Spleen (tissue), 7 donors: ENCODE measurements around the gene PTH1R.

Source experiments
- CTCF ChIP-seq, 11 experiments: fragments of 200-600 bp in 7 of 11; fragments of 450-650 bp in 4 of 11; sonication (generic) in 4 of 11; IDR thresholded peaks in 8 of 11; conservative IDR thresholded peaks in 3 of 11; 1 replicate in 7 of 11; 2 replicates in 4 of 11; pipeline versions ENCODE4 v1.4.0 to v1.8.0; 2016 to 2021; ENCODE audit warnings: antibody characterized with exemption in 11 of 11, inconsistent platforms in 4 of 11, mild to moderate bottlenecking in 1 of 11
- POLR2A ChIP-seq, 3 donors: fragments of 450-650 bp; IDR thresholded peaks; one replicate each; pipeline ENCODE4 v1.5.1; 2017; ENCODE audit warnings: antibody characterized with exemption in 3 of 3, mild to moderate bottlenecking in 1 of 3
- donor health status: DM: no; HTN: no; CAD: no; lungs with moderate emphysema.
- donor health status: DM: no; HTN: no; CAD: no.
- donor health status: DM: no; HTN: no; CAD: no.

DNA sequence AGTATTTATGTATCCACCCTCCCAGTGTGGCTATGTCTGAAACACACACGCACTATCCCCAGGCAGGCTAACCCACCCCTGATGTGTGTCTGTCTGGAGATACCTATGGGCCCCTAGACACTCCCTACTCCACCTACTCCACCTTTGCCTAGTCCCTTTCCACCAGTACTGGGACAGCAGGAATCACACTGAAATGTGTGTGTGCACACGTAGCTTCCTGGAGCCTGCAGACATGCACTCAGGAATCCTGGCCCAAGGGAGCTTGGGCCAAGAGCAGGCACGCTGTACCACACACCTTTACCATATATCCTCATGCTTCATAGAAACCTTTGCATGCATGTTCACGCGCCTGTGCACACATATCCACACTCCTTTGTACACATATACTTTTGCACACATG is 6.9 kb upstream of the PTH1R start:
- TF ChIP-seq POLR2A (IDR thresholded peaks at IDR 0.05), result no peak
- TF ChIP-seq CTCF (IDR thresholded peaks at IDR 0.05 in 8 of 11, conservative IDR thresholded peaks at IDR 0.05 in 3 of 11), result no peak
